Kidney glomerular epithelial cell (primary cell): ENCODE results near the gene LRRFIP1.
"Not testable (repeated sequence)": the region's sequence is repeated elsewhere in the genome, so short reads cannot be mapped to it uniquely, and the experiment has no call there.

Source experiments
- DNase-seq: peaks from one replicate; lab custom pipeline; 2025; lab: John Stamatoyannopoulos, UW

Gene LRRFIP1

DNA sequence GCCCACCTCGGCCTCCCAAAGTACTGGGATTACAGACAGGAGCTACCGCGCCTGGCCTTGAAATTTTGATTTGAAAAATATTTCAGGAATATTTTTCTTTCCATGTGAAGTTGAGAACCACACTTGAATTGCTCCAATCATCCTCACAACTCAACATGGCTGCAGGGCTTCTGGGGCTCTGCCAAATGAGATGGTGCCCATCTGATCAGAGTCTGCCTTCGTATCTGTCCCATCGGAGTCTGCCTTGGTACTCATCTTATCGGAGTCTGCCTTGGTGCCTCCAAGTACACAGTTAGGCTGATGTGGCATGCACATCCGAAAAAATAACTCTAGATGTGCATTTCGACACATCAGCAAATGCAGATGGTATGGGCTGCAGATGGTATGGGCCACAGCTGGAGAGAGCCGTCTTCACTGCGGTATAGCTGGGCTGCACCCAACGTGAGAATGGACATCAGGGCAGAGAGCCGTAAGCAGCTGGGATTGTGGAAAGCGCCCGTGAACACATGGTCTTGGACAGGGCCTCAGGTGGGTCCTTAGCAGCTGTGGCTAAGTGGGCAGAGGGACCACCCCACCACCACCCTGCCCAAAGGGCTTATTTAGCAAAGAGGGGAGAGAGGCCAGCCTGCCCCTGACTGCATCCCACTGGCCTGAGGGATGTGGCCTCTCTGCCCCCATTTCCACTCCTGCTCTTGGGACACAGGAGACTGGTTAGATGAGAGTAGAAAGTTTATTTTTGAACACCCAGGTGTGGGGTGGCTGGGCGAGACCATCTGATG, 119.1 kb downstream of the LRRFIP1 start:
- DNase-seq = no peak

DNA sequence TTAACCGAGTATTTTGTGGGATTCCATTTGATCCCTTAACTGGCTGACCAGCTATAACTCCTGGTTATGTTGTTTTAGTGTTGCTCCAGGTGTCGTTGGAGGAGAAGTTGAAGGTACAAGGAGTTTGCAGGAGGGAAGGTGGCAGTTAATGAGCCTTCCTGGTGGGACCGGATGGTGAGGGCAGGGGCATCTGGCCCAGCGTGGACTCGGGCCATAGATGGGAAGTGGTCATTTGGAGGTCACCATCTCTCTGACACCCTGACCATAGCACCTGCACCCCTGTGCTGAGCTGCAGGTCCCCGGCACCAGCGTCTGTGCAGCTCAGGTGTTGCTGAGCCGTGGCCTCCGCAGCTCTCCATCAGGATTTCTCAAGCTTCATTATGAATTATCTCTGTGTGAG, 119.8 kb downstream of the LRRFIP1 start:
- DNase-seq = no peak

DNA sequence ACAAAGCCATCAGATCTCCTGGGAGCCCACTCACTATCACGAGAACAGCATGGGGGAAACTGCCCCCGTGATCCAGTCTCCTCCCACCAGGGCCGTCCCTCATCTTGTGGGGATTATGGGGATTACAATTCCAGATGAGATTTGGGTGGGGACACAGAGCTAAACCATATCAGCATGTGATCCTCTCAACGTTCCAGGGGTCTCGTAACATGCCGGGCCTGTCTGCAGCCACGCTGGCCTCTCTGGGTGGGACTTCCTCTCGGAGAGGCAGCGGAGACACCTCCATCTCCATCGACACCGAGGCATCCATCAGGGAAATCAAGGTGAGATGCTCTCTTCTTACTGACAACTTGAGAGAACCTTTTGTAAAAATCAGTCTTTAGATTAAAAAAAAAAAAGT, 121.6 kb downstream of the LRRFIP1 start:
- DNase-seq = no peak

DNA sequence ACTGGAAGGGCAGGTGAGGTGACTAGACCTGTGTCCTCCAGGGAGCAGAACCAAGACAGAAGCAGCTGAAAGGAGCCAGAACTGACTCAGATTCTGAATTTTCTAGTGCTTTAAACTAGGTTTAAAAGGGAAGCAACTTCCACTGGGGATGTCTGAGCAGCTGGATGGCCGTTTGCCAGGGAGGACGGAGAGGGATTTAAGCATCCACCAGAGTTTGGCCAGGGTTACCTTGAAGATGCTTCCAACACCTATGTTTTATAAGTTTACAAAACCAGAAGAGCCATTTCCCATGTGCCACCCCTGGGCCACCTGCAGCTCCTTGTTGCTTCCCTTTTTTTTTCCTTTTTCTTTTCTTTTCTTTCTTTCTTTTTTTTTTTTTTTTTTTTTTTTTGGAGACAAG, 122.6 kb downstream of the LRRFIP1 start:
- DNase-seq = no peak

DNA sequence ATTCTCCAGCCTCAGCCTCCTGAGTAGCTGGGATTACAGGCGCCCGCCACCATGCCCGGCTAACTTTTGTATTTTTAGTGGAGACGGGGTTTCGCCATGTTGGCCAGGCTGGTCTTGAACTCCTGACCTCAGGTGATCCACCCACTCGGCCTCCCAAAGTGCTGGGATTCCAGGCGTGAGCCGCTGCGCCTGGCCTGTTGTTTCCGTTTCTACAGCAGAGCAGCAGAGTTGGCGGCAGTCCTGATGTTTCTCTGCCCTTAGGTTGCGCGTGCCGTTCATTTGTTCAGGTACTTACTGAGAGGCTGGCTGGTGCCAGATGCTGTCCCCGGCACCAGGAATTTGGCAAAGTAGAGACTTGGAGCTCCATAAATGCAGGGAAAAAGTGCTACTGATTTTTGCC, 123.1 kb downstream of the LRRFIP1 start:
- DNase-seq = not testable (repeated sequence)

DNA sequence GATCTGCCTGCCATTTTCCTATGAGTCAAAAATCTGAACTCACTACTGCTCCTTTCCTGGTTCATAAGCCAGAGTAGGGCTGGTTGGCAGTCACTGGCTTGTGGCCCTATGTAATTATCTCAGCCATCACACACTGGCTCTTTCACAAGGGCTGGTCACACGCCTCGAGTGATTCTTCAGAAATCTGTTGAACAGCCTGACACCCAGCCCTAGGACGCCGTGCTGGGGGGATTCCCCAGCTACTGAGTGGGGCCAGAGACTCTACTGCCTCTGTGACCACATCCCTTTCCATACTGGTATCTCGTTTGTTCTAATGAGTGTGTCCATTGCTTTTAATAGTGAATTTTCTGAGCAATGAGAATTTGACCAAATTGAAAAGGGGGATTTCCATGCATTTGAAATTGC, 125.4 kb downstream of the LRRFIP1 start:
- no peak for DNase-seq

DNA sequence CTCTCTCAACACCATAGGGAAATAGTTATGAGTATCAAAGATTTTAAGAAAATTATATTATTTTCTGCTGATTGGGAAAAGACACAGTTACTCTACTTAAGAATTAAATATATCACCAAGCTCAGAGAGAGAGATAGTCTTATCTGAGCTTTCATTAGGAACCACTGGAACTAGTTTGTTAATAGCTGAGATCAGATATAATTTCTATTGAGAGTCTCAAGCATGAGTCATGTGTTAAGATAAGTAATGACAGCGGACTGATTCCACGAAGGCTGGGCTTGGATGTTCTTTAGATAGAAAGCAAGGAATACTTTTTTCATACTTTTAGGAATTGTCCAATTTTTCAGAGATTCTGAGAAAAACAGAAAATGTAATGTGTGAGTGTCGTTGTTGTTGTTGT, 126.8 kb downstream of the LRRFIP1 start:
- peak; percentile 9 for DNase-seq

DNA sequence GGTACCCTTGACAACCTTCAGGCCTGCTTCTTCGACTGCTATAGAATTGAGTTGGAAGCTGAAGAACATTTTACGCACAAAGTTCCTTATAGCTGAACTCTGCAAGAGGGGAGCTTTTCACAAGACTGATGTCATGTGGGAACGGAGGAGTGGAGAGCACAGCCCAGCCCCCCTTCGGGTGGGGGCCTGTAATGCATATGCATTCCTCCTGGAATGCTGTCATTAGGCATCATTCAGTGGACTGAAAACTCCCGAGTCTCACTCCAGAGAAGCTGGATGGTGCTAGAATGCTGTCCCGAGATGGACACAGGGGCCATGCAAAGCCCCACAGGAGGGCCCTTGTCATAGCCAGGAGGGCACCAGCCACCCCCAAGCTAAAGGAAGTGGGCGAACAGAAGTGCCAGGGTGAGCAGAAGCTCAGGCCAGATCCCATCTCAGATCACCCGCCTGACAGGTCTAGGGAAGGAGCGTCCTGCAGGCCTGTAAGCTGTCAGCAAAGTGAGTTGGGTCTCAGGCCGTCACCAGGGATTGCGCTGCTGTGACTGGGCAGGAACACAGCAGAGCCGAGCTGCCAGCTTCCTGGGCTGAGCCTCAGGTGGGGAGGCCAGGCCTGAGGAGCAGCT, 127.3 kb downstream of the LRRFIP1 start:
- no peak for DNase-seq

DNA sequence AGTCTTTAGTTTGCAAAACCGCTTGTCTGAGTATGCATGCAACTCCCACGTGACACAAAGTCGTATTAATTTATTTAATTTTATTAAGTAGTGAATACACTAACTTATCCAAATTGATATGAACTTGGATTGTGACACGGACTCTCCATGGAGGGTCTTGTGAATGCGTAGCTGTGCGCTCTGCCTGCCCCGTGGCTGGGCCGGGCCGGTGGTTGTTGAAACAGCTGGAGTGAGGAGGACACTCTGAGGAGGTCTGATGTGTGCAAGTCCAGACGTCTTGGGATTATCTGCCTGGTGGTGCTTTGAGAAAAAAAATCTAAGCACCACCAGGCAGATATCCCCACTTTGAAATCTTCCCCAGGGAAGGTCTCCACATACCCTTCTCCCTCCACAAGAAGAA, 130.2 kb downstream of the LRRFIP1 start:
- DNase-seq = no peak

DNA sequence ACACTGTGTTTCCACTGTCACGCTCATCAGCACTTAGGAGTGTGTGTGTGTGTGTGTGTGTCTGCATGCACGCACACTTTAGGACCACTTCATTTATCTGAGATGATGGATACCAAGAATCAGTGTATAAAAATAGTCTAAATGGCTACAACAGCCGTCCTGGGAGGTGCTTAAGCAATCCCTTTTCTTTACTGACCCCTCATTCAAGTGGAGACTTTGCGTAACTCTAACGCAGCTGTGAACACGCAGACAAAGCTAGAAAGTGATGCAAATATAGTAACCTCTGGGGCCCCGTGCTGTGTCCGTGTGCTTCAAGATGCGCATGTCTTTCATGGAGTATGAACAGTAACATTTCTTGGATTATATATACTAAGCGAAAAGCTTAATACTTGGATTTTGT, 130.8 kb downstream of the LRRFIP1 start:
- no peak for DNase-seq

DNA sequence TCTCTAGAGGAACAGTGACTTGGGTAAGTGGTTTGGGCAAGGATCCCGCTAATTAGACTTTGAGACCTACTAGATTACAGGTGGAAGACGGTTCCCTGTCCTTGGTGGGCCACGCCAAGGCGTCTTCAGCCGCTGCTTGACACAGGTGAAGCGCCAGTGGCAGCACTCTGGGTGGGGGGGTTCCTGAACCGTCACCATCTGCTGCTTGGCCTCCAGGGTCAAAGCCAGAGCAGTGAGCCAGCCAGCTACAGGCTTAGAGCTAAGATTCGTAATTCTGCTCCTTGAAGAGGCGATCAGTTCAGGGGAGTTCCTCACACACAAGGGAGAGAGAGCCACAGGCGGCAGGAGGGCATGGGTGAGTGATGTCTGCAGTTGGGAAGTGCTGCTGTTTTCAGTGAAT, 131.8 kb downstream of the LRRFIP1 start:
- no peak for DNase-seq

DNA sequence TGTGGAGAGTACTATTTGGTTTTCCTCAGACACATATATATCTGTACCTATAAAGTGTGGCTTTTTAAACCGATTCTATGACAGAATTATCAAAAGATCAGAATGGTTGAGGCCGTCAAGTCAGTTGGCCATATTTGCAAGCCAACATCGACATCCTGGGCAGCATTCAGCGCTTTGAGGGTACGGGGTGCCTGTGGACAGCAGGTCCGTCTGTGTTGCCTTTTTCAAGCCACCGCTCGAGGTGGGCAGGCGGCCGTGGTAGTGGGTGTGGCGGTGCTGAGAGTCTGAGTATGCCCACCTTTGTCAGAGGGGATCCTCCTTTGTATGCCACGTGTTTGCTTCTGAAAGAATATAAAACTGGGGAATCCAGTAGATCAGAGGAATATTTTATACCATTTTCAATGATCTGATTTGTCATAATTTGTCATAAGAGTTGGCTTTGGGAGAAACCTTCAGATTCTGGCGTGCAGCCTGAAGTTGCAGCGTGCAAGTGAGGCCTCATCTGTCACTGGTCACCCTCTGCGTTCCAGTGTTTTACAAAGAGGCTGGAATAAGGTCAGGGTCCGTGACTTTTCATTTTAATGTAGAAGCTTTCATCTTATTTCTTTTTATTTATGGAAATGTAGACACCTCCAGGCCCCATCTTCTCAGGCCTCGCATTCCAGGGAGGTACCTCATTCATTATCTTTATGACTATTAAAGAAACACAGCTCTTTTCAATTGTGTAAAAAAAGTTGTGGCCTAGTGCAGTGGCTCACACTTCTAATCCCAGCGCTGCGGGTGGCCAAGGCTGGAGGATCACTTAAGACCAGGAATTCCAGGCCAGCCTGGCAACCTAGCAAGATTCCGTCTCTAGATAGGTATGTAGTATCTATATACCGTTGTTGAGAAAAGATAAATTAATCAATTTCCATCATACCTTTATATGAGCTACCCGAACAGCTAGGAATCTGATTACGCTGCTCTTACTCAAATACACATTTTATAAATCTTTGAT, 133.4 kb downstream of the LRRFIP1 start:
- no peak for DNase-seq

DNA sequence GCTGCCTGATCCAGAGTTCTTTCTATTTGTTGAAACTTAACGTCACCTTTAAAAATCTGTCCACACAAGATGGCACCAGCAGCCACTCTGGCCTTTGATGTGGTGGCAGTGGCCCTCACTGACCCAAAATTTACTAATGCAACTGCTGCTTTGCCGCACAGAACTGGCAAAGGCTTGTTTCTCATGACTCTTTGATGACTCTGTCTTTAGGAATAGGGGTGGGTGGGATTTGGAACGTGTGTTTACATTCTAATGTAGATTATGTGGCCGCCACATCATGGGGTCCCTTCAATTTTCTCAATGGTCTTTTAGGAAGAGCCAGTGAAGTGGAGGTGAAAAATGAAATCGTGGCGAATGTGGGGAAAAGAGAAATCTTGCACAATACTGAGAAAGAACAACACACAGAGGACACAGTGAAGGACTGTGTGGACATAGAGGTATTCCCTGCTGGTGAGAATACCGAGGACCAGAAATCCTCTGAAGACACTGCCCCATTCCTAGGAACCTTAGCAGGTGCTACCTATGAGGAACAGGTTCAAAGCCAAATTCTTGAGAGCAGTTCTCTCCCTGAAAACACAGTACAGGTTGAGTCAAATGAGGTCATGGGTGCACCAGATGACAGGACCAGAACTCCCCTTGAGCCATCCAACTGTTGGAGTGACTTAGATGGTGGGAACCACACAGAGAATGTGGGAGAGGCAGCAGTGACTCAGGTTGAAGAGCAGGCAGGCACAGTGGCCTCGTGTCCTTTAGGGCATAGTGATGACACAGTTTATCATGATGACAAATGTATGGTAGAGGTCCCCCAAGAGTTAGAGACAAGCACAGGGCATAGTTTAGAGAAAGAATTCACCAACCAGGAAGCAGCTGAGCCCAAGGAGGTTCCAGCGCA, 135.2 kb downstream of the LRRFIP1 start:
- DNase-seq = not testable (repeated sequence)

DNA sequence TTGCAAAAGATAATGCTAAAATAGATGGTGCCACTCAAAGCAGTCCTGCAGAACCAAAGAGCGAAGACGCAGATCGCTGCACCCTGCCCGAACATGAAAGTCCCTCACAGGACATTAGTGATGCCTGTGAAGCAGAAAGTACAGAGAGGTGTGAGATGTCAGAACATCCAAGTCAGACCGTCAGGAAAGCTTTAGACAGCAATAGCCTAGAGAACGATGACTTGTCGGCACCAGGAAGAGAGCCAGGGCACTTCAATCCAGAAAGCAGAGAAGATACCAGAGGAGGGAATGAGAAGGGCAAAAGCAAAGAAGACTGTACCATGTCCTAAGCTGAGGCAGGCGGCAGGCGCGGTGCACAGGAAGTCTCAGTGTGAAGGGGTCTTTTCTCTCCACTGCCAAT, 136.4 kb downstream of the LRRFIP1 start:
- no peak for DNase-seq

DNA sequence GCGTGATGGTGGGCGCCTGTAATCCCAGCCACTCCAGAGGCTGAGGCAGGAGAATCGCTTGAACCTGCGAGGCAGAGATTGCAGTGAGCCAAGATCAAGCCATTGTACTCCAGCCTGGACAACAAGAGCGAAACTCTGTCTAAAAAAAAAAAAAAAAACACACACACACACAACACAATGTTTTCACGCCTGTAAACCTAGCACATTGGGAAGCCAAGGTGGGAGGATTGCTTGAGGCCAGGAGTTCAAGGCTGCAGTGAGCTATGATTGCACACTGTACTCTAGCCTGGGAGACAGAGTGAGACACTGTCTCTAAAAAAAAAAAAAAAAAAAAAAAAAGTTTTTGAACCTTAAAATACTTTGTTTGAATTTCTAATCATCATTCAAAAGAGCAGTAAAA, 137.7 kb downstream of the LRRFIP1 start:
- DNase-seq = not testable (repeated sequence)

DNA sequence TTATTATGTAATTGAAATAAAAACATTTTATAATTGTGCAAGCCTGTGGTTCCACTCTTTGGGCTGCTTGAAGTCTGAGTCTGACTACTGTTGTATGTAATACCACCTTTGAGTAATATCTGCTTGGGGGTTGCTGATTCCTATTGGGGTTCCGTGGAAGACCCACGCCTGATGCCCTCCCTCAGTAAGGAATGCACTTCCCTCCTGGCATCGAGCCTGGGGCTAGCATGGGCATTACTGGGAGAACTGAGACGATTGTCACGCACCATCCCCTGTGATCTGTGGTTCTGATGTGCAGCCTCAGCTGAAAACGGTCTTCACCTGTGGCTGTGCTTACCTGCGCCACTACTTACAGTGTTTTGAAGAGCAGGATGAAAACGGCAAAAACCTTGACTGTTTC, 138.5 kb downstream of the LRRFIP1 start:
- no peak for DNase-seq

DNA sequence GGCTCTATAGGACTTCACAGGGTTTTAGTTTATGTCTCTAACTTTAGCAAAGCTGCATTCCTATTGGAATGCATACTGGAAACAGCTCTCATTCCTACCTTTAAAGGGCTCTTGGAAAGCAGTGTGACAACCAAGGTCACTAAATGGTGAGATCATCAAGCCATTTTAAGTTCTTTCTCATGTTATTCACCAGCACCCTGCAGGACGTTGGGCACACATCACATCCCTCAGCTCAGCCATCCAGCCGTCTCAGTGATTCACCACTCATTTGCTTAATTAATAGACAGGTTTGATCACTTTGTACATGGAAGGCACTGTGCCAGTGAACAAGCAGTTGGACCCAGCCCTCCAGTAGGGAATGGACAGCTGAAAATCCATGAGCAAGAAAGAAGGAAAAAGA, 139.0 kb downstream of the LRRFIP1 start:
- DNase-seq = peak; percentile 36

DNA sequence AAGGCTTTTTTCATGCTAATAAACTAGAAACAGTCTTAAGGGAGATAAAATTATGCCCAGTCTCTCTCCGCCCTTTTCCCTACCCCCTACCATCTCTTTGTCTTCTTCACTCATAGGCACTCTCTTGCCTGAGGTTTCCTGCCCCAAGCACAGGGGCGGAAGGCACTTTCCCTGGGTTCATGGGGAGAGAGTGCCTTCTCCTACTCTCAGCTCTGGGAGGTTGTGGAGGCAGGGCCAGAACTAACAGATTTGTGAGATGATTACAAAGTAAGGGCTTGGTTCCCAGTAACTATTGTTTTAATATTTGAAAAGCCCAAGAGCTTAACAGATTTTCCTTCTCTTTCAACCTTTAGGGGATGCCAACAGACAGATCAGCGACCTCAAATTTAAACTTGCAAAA, 145.1 kb downstream of the LRRFIP1 start:
- no peak for DNase-seq

DNA sequence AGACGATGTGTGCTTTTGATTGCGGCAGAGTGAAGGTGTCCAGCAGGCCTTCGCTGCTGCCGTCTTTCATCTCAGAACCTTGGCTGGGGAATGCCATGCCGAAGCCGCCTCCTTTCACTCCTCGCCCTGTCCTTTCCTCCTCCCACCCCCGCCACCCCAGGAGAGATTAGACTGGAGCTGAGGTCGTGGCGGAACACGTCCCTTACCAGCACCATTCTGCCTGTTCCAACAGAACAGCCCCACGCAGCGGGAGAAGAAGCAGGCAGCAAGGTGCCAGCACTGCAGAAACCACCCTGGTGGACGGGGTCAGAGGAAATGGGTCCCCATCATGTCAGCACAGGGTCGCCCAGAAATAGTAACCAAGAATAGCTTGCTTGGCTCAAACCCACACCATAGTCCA, 146.4 kb downstream of the LRRFIP1 start:
- no peak for DNase-seq

DNA sequence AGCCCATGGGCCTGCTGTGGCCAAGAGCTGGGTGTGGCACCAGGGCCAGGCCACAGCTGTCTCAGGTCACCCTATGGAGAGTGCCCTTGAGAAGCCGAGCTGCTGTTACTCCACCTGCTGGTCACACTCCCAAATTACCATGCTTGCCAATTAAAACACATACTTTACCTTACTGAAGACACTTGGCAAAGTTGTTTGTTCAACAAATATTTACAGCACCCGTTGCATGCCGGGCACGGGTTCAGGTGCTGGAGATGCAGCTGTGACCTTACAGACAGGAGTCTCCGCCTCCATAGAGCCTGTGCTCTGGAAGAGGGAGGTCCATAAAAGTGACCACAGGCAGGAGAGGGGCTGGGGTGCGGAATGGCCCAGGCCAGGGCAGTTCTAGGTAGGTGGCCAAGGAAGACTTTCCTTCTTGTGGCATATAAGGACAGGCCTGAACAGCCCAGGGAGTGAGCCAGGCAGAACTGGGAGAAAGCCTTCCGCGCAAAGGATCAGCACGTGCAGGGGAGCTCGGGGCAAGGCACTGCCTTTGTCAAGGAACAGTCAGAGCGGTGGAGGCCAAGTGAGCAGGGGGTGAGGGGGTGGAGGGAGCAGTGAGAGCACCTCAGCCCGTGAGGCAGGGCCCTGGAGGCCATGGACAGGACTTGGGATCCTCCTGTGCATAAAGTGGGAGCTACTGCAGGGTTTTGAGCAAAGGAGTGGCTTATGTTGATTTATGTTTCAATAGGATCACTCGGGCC, 147.6 kb downstream of the LRRFIP1 start:
- DNase-seq = peak; percentile 50

DNA sequence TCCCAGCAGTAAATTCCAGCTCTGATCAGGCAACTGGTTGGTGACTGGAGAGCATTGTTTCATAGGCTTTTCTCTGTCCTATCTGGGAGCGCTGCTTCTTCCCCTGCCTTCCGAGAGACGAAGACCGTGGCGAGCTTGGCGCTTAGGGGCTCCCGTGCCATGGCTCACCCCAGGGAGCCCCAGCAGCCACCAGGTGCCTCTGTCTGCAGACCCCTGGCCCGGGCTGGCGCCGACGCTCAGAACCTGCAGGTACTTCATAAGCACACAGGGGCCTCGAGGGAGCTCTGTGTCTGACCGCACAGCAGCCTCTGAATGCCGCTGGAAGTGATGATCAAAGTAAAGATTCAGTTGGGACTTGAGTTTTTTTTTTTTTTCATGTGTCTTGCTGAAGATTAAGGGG, 152.1 kb downstream of the LRRFIP1 start:
- DNase-seq = no peak
